GM12875 (cell line): ENCODE results near the gene KCNIP4.

Experiments
- H3K4me3 ChIP-seq: one replicate; pipeline ENCODE4 v1.5.1; 2011; ENCODE audit warnings: low read depth, low read length, control low read depth
- TF ChIP-seq, protein P1 (sequence below): IDR thresholded peaks from 2 replicates; pipeline ENCODE4 v1.5.1; 2011; ENCODE audit warnings: low read depth, mild to moderate bottlenecking, control low read depth, inconsistent platforms, low read length, moderate library complexity, borderline replicate concordance; ENCODE audit not compliant: insufficient read depth

The KCNIP4 gene

DNA sequence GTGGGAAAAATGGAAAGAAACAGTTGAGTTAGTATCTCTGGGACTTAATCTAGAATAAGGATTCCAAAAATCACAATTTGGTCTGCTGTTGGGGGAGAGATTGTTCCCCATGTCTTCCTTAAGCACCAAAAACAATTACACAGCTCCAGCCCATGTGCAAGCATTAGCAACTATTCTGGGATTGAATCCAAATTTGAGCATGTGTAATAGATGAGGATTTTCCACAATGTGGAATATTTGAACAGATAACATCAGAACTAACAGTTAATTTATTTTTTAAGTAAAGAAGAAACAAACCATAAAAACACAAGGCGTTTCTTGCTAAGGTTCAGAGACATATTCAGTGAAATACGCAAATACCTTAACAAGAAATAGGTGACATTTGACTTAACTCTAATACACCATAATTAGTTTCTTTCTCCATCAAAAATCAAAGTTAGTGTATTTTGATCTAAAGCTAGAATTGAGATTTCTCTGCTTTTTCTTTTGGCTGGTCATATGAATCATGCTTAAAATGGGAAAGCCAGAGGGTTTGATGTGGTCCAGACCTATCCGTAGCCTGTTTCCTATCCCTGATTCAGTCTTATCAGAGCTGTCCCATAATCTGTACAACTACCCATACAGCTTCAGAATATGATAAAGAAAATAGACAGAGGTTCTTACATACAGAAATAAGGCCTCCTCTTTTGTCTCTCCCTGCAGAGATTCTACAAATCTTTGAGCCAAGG is 834.9 kb downstream of the KCNIP4 start:
- TF ChIP-seq, protein P1, sequence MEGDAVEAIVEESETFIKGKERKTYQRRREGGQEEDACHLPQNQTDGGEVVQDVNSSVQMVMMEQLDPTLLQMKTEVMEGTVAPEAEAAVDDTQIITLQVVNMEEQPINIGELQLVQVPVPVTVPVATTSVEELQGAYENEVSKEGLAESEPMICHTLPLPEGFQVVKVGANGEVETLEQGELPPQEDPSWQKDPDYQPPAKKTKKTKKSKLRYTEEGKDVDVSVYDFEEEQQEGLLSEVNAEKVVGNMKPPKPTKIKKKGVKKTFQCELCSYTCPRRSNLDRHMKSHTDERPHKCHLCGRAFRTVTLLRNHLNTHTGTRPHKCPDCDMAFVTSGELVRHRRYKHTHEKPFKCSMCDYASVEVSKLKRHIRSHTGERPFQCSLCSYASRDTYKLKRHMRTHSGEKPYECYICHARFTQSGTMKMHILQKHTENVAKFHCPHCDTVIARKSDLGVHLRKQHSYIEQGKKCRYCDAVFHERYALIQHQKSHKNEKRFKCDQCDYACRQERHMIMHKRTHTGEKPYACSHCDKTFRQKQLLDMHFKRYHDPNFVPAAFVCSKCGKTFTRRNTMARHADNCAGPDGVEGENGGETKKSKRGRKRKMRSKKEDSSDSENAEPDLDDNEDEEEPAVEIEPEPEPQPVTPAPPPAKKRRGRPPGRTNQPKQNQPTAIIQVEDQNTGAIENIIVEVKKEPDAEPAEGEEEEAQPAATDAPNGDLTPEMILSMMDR = no peak
- no peak overlapping the region for H3K4me3 ChIP-seq

DNA sequence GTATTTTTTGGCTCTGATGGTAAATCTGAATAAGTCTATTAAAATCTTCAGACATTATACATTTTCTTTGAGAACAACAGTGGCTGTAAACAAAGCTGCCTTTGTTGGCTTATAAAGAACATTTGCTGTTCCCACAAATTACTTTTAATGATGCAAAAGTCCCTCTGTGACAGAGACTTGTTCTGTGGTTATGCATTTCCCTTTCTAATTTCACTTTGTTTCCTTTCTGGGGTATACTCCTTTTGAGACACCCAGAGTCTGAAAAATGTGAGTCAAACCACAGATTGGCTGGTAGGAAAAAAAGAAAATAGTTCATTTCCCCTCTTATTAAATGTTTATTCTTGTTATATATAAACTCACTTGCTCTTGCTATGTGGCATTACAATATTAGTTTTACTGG is 845.9 kb downstream of the KCNIP4 start:
- TF ChIP-seq, protein P1 = no peak
- no peak overlapping the region for H3K4me3 ChIP-seq

DNA sequence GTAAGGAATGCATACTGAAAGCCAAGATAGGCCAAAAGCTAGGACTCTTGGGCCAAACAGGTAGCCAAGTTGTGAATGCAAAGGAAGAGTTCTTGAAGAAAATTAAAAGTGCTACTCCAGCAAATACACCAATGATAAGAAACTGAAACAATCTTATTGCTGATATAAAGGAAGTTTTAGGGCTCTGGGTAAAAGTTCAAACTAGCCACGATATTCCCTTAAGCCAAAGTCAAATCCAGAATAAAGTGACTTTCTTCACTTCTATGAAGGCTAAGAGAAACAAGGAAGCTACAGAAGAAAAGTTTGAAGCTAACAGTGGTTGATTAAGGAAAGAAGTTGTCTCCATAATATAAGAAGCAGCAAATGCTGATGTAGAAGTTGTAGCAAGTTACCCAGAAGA is 850.7 kb downstream of the KCNIP4 start:
- TF ChIP-seq, protein P1 = no peak
- no peak overlapping the region for H3K4me3 ChIP-seq

DNA sequence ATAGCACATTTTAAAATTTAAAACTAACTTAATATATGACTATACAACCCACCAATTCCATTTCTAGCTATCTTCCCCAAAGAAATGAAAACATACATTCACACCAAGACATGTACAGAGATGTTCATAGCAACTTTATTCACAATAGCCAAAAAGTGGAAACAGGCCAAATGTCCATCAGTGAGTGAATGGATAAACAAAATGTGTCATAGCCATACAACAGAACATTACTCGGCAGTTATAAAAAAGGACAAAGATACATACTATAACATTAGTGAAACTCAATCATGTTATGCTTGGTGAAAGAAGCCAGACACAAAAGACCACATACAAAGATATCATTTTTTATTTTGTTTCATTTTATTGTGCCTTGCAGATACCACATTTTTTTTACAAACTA is 851.5 kb downstream of the KCNIP4 start:
- no peak overlapping the region for H3K4me3 ChIP-seq
- TF ChIP-seq, protein P1 = no peak

DNA sequence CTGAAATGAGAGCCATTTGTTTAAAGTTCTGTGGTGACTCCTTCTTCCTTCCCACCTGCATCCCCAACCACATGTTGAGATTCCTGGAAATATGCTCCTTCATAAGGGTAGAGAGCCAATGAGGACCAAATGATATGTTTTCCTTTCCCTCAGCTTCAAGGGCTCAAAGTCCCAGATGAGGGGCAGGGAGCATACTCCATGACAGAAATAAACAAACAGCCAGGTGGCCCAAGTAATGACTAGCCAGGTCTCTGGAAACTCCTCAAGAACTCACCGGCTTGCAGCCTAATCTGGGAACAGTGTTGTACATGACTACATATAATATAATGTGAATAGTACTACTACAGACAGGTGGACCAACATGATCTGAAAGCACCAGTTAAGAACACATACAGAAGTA is 856.0 kb downstream of the KCNIP4 start:
- TF ChIP-seq, protein P1 = no peak
- H3K4me3 ChIP-seq = no peak overlapping the region

DNA sequence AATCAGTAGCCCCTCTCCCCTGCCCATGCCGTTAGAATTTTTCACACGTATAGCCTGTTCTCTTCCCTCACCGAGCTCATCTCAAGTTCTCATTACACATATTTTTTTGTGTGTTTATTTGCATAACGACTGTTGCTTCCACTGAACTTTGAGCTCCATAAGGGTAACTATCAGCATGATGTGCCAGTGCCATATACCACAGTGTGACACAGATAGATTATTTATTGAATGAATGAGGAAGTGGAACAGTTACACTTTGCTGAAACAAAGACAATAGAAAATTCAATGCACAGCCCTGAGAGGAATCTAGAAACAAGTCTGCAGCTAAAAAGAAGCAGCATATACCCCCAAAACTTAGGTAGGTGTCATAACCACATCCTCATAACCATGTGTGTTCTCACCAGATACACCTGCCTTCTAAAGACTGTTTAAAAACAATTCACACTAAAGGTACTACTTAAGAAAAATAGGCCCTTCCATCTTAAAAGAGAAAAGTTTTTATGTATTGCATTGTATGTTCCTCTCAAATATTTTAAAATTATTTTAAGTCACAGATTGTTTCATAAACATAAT is 858.4 kb downstream of the KCNIP4 start:
- H3K4me3 ChIP-seq = no peak overlapping the region
- TF ChIP-seq, protein P1 = no peak

DNA sequence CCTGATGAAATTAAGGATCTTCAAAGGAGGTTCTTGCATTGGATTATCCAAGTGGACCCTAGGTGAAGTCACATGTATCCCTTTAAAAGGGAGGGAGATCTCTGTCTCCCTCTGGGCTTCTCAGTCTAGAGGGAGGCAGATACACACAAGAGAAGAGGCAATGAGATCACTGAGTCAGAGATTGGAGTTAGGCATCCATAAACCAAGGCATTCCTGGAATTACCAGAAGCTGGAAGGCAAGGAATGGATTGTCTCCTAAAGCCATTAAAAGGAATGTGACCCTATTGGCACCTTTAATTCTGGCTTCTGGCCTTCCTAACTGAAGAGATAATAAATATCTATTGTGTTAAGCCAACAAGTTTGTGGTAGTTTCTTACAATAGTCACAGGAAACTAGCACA is 865.2 kb downstream of the KCNIP4 start:
- TF ChIP-seq, protein P1 = no peak

More for the DNA sequence above, 865.2 kb downstream of the KCNIP4 start:
- no peak overlapping the region for H3K4me3 ChIP-seq
